GM12878 (cell line): ENCODE results near the gene MACROD2. TPM values are rescaled to one million over a fixed set of nuclear protein-coding genes. Genes with fewer than 3 reads are reported as not detected.

Experiments
- ATAC-seq: fragments of 200-7000 bp; cut with Tn5 transposase; 3 replicates; pipeline ENCODE4 v1.9.1; 2020; ENCODE audit warnings: mild to moderate bottlenecking, moderate library complexity
- BruUV-seq: library from RNA; stranded (reverse); fragments of 400-500 nt; replicated peaks from 2 replicates; lab custom pipeline; 2021; lab: Mats Ljungman, UMichigan
- CTCF ChIA-PET: fragments of 300-600 bp; sonication (Branson Sonifier 250); formaldehyde crosslinking; extraction: SDS; loops from one replicate; lab custom pipeline; 2021; ENCODE audit warnings: inconsistent platforms; lab: Yijun Ruan, JAX
- POLR2A ChIA-PET: fragments of 350-600 bp; formaldehyde crosslinking; extraction: SDS; loops from one replicate; lab custom pipeline; 2021; ENCODE audit warnings: inconsistent platforms; lab: Charles Lee
- RAD21 ChIA-PET: fragments of 300-600 bp; sonication (Branson Sonifier 250); formaldehyde crosslinking; loops from one replicate; lab custom pipeline; 2023; ENCODE audit warnings: antibody characterized with exemption; ENCODE audit not compliant: unreplicated experiment; lab: Charles Lee
- SMC1A ChIA-PET: fragments of 300-600 bp; sonication (Branson Sonifier 250); formaldehyde crosslinking; loops from one replicate; lab custom pipeline; 2023; ENCODE audit not compliant: unreplicated experiment, uncharacterized antibody; lab: Charles Lee
- DNase-seq: peaks from one replicate; pipeline ENCODE4 v3.0.0-alpha.2; 2011; ENCODE audit warnings: low read depth, low spot score
- FAIRE-seq: peaks from 3 replicates; lab custom pipeline; 2011; peaks lifted over from hg19 to GRCh38; lab: Jason Lieb, UNC
- H2AFZ ChIP-seq: 2 replicates; pipeline ENCODE4 v1.6.0; 2011; ENCODE audit warnings: low read depth, low read length, control low read depth; ENCODE audit not compliant: control insufficient read depth
- H3K27ac ChIP-seq: 2 replicates; pipeline ENCODE4 v1.5.1; 2011; ENCODE audit warnings: control low read depth; ENCODE audit not compliant: control insufficient read depth, insufficient read depth
- H3K27me3 ChIP-seq, 2 experiments: replicated peaks in 1 of 2; 2 replicates each; pipeline versions ENCODE4 v1.6.0 to v1.6.1; 2011; ENCODE audit warnings: low read length in 1 of 2; ENCODE audit not compliant: control insufficient read depth in 2 of 2, insufficient read depth in 2 of 2
- H3K36me3 ChIP-seq, 2 experiments: 2 replicates each; pipeline ENCODE4 v1.5.1; 2011; ENCODE audit warnings: low read length in 1 of 2; ENCODE audit not compliant: control insufficient read depth in 2 of 2, insufficient read depth in 2 of 2
- H3K4me1 ChIP-seq: 2 replicates; pipeline ENCODE4 v1.6.1; 2011; ENCODE audit warnings: mild to moderate bottlenecking, low read length, moderate library complexity, mixed read lengths; ENCODE audit not compliant: control insufficient read depth, insufficient read depth
- H3K4me2 ChIP-seq: 2 replicates; pipeline ENCODE4 v1.6.0; 2011; ENCODE audit warnings: control low read depth; ENCODE audit not compliant: control insufficient read depth, insufficient read depth
- H3K4me3 ChIP-seq: fragments of 200-600 bp; sonication (generic); 2 replicates; pipeline ENCODE4 v1.5.1; 2016
- H3K79me2 ChIP-seq: 2 replicates; pipeline ENCODE4 v1.6.0; 2011; ENCODE audit warnings: low read length; ENCODE audit not compliant: control insufficient read depth, insufficient read depth
- H3K9ac ChIP-seq: 2 replicates; pipeline ENCODE4 v1.8.0; 2011; ENCODE audit warnings: low read length, control low read depth, mixed read lengths; ENCODE audit not compliant: control insufficient read depth, insufficient read depth
- H3K9me3 ChIP-seq: replicated peaks from 3 replicates; pipeline ENCODE4 v1.5.1; 2011; ENCODE audit warnings: mild to moderate bottlenecking, low read length; ENCODE audit not compliant: control insufficient read depth, insufficient read depth
- H4K20me1 ChIP-seq: 2 replicates; pipeline ENCODE4 v1.6.0; 2011; ENCODE audit not compliant: control insufficient read depth, insufficient read depth
- BRCA1 ChIP-seq: IDR thresholded peaks from 2 replicates; pipeline ENCODE4 v1.6.1; 2011; ENCODE audit warnings: low read depth, low read length, improper control_type of control experiment
- JUND ChIP-seq: IDR thresholded peaks from 2 replicates; pipeline ENCODE4 v1.6.1; 2012; ENCODE audit warnings: low read depth, mild to moderate bottlenecking, low read length, improper control_type of control experiment, moderate library complexity
- LARP7 ChIP-seq: fragments of 450-650 bp; IDR thresholded peaks from 2 replicates; pipeline ENCODE4 v1.6.1; 2017; ENCODE audit warnings: mild to moderate bottlenecking
- NBN ChIP-seq: fragments of 450-650 bp; IDR thresholded peaks from 2 replicates; pipeline ENCODE4 v1.6.1; 2016
- POU2F2 ChIP-seq: IDR thresholded peaks from 3 replicates; pipeline ENCODE4 v1.6.1; 2011; ENCODE audit warnings: low read depth, mild to moderate bottlenecking, low read length, borderline replicate concordance
- RAD51 ChIP-seq: fragments of 450-650 bp; IDR thresholded peaks from 2 replicates; pipeline ENCODE4 v1.6.1; 2016; ENCODE audit warnings: moderate library complexity, mild to moderate bottlenecking, inconsistent platforms
- SMAD1 ChIP-seq: fragments of 450-650 bp; IDR thresholded peaks from 2 replicates; pipeline ENCODE4 v1.6.1; 2018; ENCODE audit warnings: mild to moderate bottlenecking, low read depth; ENCODE audit not compliant: partially characterized antibody
- SMARCA5 ChIP-seq: fragments of 450-650 bp; IDR thresholded peaks from 2 replicates; pipeline ENCODE4 v1.6.1; 2017; ENCODE audit warnings: mild to moderate bottlenecking
- SMC3 ChIP-seq: IDR thresholded peaks from 2 replicates; pipeline ENCODE4 v1.6.1; 2011; ENCODE audit warnings: low read length, improper control_type of control experiment, borderline replicate concordance
- TAF1 ChIP-seq: IDR thresholded peaks from 2 replicates; pipeline ENCODE4 v1.6.1; 2011; ENCODE audit warnings: mild to moderate bottlenecking, low read depth, low read length, borderline replicate concordance
- TBL1XR1 ChIP-seq: IDR thresholded peaks from 2 replicates; pipeline ENCODE4 v1.6.1; 2012; ENCODE audit warnings: low read depth, low read length, improper control_type of control experiment
- TCF12 ChIP-seq: IDR thresholded peaks from 2 replicates; pipeline ENCODE4 v1.6.1; 2011; ENCODE audit warnings: low read depth, mild to moderate bottlenecking, low read length
- ZNF217 ChIP-seq: fragments of 450-650 bp; IDR thresholded peaks from 2 replicates; pipeline ENCODE4 v1.6.1; 2017; ENCODE audit warnings: antibody characterized with exemption, mild to moderate bottlenecking
- WGBS: methylation state at CpG from one replicate; pipeline ENCODE4 v1.1.6; 2016; ENCODE audit warnings: low lambda C conversion rate; ENCODE audit not compliant: insufficient replicate concordance, insufficient coverage; ENCODE audit errors: missing lambda C conversion rate; 5-methylcytosine and 5-hydroxymethylcytosine counted together
- in situ Hi-C: fragments of 300-500 bp; cut with MboI; formaldehyde crosslinking; loops from 9 replicates; pipeline ENCODE4 v1.14.3; 2018; ENCODE audit warnings: mixed read lengths
- intact Hi-C: fragments of 100-400 bp; cut with micrococcal nuclease; formaldehyde crosslinking; loops from one replicate; pipeline ENCODE4 v1.14.2; 2022; ENCODE audit not compliant: unreplicated experiment
- polyA plus RNA-seq, 11 experiments: library from polyadenylated mRNA; depleted of rRNA in 4 of 11; unstranded in 6 of 11; stranded (reverse) in 5 of 11; fragments of >200 nt; fragmentation: Nextera tagmentation in 4 of 11; fragmentation: Illumina TruSeq in 1 of 11; extraction: Ambion mirVana in 4 of 11; extraction: Trizol in 1 of 11; gene quantifications; 1 replicate in 1 of 11; 2 replicates in 10 of 11; pipeline versions ENCODE4 v1.2.1 to v1.2.3, GENCODE V29; 2011 to 2016; ENCODE audit warnings: inconsistent platforms in 2 of 11, missing spikeins in 2 of 11, low read depth in 1 of 11
- total RNA-seq, 4 experiments: library from RNA; depleted of rRNA in 3 of 4; stranded (reverse); fragments of >200 nt in 3 of 4; fragmentation: Illumina TruSeq in 1 of 4; extraction: Trizol in 1 of 4; gene quantifications; 2 replicates each; pipeline versions ENCODE4 v1.2.1 to v1.2.3, GENCODE V29; 2013 to 2021

The MACROD2 gene
- total and polyA plus RNA-seq, 10 of the 15 experiments (the other 5 are each of a cell fraction or from before 2014, with no cell fraction given): 1.1 to 21.5 (median 2.2) TPM

- Histone ChIP-seq H3K79me2 (no peaks in the 10 kb centered on the region), H2AFZ (no peak overlapping the region), H4K20me1 (no peaks in the 10 kb centered on the region), H3K9me3 (no peaks in the 10 kb centered on the region)
- BruUV-seq: no TSS peak
- POLR2A ChIA-PET: no interaction called here
- WGBS: 22% methylated on average over 3 of the region's 3 CpGs
- DNase-seq: no peak
- in situ Hi-C loops: no loop called here
- RAD21 ChIA-PET: no interaction called here
- TF ChIP-seq ZNF217 (no peak), SMARCA5 (no peak), TCF12 (no peak), SMC3 (no peak), BRCA1 (no peak), TBL1XR1 (no peak), NBN (no peak), TAF1 (no peak), JUND (no peak), SMAD1 (no peak), RAD51 (no peak), LARP7 (no peak), POU2F2 (no peak)
- TF ChIP-seq, all 136 proteins: peak for 0
- Histone ChIP-seq H3K27ac (no peak overlapping the region), H3K9ac (no peak overlapping the region), H3K4me1 (no peaks in the 10 kb centered on the region), H3K36me3 (no peaks in the 10 kb centered on the region), H3K4me3 (no peak overlapping the region), H3K27me3 (no peaks in the 10 kb centered on the region), H3K4me2 (no peak overlapping the region)
- no peak for FAIRE-seq
- ChIA-PET SMC1A (no interaction called here), CTCF (interaction anchor here (0.7 kb wide), 1 partner anchor 178 kb away, joined by 3 read pairs; no protein-coding TSS in a partner anchor)
- intact Hi-C loops: no loop called here
- no peak for ATAC-seq
Measured at GRCh38 chr20:15144916-15145315, 1149.6 kb downstream of the MACROD2 start.
